GM21825 (cell line): ENCODE measurements around the gene INO80E.
"Not testable (repeated sequence)": the region's sequence is repeated elsewhere in the genome, so short reads cannot be mapped to it uniquely, and the experiment has no call there.

Experiments used
- ATAC-seq: cut with Tn5 transposase; IDR thresholded peaks from one replicate; pipeline ENCODE4 v1.9.1; 2021; ENCODE audit warnings: mild to moderate bottlenecking, moderate library complexity; ENCODE audit not compliant: unreplicated experiment

Gene INO80E

GRCh38 chr16:30030011-30030685 lies 34.1 kb downstream of the INO80E start:
- ATAC-seq: no peak

- ATAC-seq: no peak
Measured at GRCh38 chr16:30030841-30031413, 34.9 kb downstream of the INO80E start, which contains the start of gene TLCD3B. Gene TLCD3B, minus strand, starts transcription at chr16:30031271. Its CDS starts 744 bp downstream, at chr16:30030527.

GRCh38 chr16:30031477-30031918 lies 35.5 kb downstream of the INO80E start:
- no peak for ATAC-seq

- no peak for ATAC-seq
Measured at GRCh38 chr16:30032083-30032819, 36.2 kb downstream of the INO80E start.

GRCh38 chr16:30033270-30033669 lies 37.2 kb downstream of the INO80E start:
- no peak for ATAC-seq

GRCh38 chr16:30040221-30040620 lies 44.2 kb downstream of the INO80E start:
- ATAC-seq: no peak

GRCh38 chr16:30040690-30041089 lies 44.6 kb downstream of the INO80E start:
- not testable (repeated sequence) for ATAC-seq

GRCh38 chr16:30041841-30042240 lies 45.8 kb downstream of the INO80E start:
- ATAC-seq: no peak

- ATAC-seq: no peak
Measured at GRCh38 chr16:30046178-30046577, 50.1 kb downstream of the INO80E start.

- no peak for ATAC-seq
Measured at GRCh38 chr16:30046588-30046987, 50.5 kb downstream of the INO80E start.

- no peak for ATAC-seq
Measured at GRCh38 chr16:30049871-30050270, 53.8 kb downstream of the INO80E start.

- no peak for ATAC-seq
Measured at GRCh38 chr16:30051518-30051917, 55.5 kb downstream of the INO80E start.

- ATAC-seq: peak; percentile 60
Measured at GRCh38 chr16:30052671-30053372, 56.8 kb downstream of the INO80E start.

- no peak for ATAC-seq
Measured at GRCh38 chr16:30053376-30054015, 57.5 kb downstream of the INO80E start.

- ATAC-seq: no peak
Measured at GRCh38 chr16:30054451-30054850, 58.4 kb downstream of the INO80E start.

- no peak for ATAC-seq
Measured at GRCh38 chr16:30054959-30055553, 59.0 kb downstream of the INO80E start.
